Cardiac septum (tissue), 1 donor: Measurements from ENCODE around the gene NOP10. TPM values are rescaled to one million over a fixed set of nuclear protein-coding genes. Genes with fewer than 3 reads are reported as not detected.
"Not testable (repeated sequence)": the region's sequence is repeated elsewhere in the genome, so short reads cannot be mapped to it uniquely, and the experiment has no call there.

ENCODE experiments used
- DNase-seq: peaks from one replicate; pipeline ENCODE4 v3.0.0-alpha.2; 2020; ENCODE audit warnings: low spot score
- intact Hi-C: fragments of 100-400 bp; cut with DNase I; formaldehyde crosslinking; loops from one replicate; pipeline ENCODE4 v1.14.0; 2022
- total RNA-seq: library from RNA; stranded (reverse); fragmentation: NEBNext Ultra II Directional; extraction: Animal tissue kit (Norgen Biotek cat#: 25700); gene quantifications from one replicate; pipeline ENCODE4 v1.2.1, GENCODE V29; 2021
- donor health status: DM: no; HTN: no; CAD: no.

NOP10 gene
- total RNA-seq, 1 donor from 2014 or later = 96.9 TPM

DNA sequence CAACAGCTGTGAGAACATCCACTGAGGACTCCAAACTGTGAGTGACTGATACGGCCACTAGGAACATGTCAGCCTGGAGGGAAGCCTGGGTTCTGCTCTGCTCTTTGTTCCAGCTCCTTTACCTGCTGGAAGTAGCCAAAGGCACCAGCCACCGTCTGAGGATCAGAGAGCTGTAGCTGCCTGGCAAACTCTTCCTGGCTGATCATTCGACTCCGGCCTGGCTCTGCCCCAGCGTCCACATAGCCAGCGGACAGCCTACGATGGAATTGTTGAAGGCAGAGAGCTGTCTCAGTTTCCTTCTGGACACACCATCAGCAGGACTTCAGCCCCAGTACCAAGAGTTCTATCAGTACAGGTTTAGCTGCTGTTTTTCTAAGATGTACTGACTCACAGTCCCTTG lies 18.3 kb upstream of the NOP10 start:
- intact Hi-C loops = no loop called here
- no peak for DNase-seq

DNA sequence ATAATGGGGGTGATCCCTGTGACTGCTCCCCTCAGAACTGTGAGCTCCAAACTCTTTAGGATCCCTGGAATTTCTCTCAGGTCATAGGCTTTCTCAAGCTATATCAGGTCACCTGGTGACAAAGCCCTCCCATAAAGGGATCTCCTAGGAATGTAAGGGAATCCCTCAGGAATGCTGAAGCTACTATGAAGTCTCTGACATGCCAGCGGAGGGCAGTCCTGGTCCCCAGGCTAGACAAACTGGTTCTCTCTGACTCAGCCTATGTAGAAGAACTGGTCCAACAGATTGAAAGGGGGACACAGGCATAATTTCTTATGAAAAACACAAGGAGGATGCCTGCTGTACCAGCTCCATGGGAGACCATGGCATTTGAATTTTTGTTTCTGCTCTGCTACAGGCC lies 17.4 kb upstream of the NOP10 start:
- intact Hi-C loops = no loop called here
- no peak for DNase-seq

GRCh38 chr15:34359416-34359815 lies 16.5 kb upstream of the NOP10 start:
- no peak for DNase-seq
- intact Hi-C loops = no loop called here

DNA sequence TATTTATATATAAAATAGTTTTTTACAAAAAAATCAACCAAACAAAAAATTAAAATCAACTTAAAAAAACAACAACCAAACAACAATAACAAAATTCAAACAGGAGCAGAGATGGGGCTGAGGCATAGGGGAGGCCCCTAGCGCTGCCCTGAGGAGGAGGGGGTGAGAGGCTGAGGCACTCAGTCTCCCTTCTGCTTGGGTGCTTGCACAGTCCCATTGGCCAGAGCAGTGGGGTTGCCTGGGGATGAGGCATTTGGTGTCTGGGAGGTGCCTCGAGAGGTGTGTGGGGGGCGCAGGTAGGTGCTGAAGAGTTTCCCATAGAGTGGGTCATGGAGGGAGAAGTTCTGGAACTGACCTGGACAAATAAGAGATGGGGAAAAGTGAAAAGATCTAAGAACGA lies 16.0 kb upstream of the NOP10 start:
- intact Hi-C loops = no loop called here
- no peak for DNase-seq

DNA sequence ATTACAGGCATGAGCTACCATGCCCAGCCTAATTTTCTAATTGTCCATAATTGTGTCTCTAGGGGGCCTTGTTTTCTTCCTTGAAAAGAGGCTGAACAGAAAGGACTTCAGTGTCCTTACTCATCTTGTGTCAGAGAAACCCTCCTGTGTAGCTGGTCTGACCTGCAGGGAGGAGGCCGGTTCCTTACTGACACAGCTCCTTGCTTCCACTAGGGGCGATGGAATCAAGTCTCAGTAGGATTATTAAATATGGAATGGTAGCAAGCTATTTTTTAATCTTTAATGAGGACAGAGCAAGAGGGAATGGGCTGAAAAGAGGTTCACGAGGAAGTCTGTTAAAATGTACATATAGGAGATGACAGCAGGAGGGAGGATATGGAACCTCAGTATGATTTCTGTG lies 15.4 kb upstream of the NOP10 start:
- intact Hi-C loops = no loop called here

DNA sequence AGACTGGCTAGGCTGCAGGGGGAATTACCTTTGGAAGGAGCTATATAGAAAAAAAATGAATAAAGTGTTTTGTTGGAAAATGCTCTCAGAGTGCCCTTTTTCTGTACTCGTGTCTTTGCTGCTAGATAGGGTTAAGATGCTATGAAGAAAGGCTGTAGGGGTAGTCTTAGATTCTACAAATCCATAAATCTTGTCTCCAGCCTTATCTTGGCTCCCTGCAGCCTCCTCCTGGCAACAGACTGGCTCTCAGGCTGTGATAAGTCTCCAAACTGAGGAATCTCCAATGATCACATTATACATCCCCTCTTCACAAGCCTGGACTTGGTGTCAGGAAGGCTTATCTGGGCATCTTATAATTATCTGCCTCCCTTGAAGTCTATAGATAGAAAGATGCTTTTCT lies 14.7 kb upstream of the NOP10 start:
- intact Hi-C loops = no loop called here
- no peak for DNase-seq

More for the DNA sequence above, 15.4 kb upstream of the NOP10 start:
- DNase-seq = no peak

GRCh38 chr15:34355241-34355640 lies 12.3 kb upstream of the NOP10 start:
- no peak for DNase-seq
- intact Hi-C loops = no loop called here

- DNase-seq = no peak
- intact Hi-C loops = no loop called here
These were observed 11.3 kb upstream of the NOP10 start for GRCh38 chr15:34354286-34354685.

DNA sequence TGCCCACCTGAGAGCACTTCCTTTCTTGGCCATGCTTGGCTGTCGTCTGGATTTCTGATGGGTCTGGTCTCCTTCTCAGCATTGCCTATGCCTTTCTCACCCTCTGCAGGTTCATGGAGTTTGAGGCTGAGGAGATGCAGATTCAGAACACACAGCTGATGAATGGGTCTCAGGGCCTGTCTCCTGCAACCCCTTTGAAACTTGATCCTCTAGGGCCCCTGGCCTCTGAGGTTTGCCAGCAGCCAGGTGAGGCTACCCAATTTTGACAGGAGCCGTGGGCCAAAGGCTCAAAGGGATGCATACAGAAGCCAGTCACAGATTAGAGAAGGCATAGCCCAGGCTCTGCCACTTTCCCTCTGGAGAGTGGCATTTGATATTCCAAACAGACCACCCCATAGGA lies 10.7 kb upstream of the NOP10 start:
- no peak for DNase-seq
- intact Hi-C loops = no loop called here

- intact Hi-C loops, DNase-seq: not testable (repeated sequence)
These were observed 10.1 kb upstream of the NOP10 start for GRCh38 chr15:34352996-34353395.

- no peak for DNase-seq
- intact Hi-C loops = no loop called here
These were observed 6.8 kb upstream of the NOP10 start for GRCh38 chr15:34349769-34350168.

GRCh38 chr15:34348735-34349300 lies 5.9 kb upstream of the NOP10 start:
- intact Hi-C loops = no loop called here
- DNase-seq = no peak

DNA sequence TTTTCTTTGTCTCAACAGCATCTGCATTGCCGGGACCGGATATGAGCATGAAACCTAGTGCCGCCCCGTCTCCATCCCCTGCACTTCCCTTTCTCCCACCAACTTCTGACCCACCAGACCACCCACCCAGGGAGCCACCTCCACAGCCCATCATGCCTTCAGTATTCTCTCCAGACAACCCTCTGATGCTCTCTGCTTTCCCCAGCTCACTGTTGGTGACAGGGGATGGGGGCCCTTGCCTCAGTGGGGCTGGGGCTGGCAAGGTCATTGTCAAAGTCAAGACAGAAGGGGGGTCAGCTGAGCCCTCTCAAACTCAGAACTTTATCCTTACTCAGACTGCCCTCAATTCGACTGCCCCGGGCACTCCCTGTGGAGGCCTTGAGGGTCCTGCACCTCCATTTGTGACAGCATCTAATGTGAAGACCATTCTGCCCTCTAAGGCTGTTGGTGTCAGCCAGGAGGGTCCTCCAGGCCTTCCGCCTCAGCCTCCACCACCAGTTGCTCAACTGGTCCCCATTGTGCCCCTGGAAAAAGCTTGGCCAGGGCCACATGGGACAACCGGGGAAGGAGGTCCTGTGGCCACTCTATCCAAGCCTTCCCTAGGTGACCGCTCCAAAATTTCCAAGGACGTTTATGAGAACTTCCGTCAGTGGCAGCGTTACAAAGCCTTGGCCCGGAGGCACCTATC lies 5.2 kb upstream of the NOP10 start:
- intact Hi-C loops = no loop called here
- no peak for DNase-seq

- DNase-seq, intact Hi-C loops: not testable (repeated sequence)
These were observed 661 bp downstream of the NOP10 start for GRCh38 chr15:34342213-34342736.

DNA sequence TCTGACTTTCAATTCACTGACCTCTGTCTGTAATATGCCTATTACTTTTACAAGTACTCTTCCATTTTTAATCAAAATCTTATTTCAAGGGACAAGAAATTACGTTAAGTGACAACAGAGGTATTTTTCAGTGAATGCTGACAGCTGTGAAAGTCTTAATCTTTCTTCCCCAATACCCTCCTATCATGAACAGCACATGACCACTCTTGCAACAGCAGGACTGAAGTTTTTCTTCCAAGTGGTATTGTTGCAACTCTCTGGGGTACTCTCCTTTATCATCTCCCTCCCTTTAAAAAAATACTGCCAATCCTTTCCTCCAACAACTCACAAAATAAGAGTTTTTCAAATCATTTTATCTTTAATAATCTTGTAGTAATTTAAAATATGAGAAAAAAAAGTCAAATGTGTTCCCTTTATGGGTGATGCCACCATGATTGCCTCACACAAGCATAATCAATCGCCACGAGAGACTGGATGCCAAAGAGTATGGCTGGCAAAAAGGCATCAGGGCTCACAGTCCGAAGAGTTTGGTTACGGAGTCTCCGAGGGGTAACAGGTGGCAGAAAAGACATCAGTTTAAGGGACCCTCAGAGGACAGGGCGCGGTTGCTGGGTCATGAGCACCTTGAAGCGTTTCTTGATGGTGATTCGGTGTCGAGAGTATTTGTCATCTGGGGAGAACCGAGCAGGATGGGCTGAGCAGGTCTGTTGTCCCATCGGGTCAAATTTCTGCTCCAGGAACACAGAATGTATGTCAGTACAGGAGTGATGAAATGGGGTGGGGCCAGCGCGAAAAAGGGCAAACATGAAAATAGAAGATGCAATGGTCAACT lies 1.3 kb downstream of the NOP10 start:
- intact Hi-C loops = no loop called here
- DNase-seq = no peak

GRCh38 chr15:34339946-34340345 lies 3.0 kb downstream of the NOP10 start:
- intact Hi-C loops = loop anchor here (2.0 to 10.0 kb wide), 2 partner anchors 21 to 115 kb away; partner anchors contain the start of gene EMC4
- DNase-seq = no peak

GRCh38 chr15:34338347-34338746 lies 4.6 kb downstream of the NOP10 start:
- intact Hi-C loops = loop anchor here (2.0 to 10.0 kb wide), 2 partner anchors 20 to 114 kb away; partner anchors contain the start of gene EMC4
- no peak for DNase-seq

- intact Hi-C loops = loop anchor here (2.0 to 10.0 kb wide), 2 partner anchors 19 to 113 kb away; partner anchors contain the start of gene EMC4
- DNase-seq = peak; percentile 96
These were observed 5.2 kb downstream of the NOP10 start, which contains the start of gene SLC12A6 for GRCh38 chr15:34337557-34338306. Gene SLC12A6 (minus strand): TSS chr15:34337781. CDS start chr15:34336680, 1,101 bp downstream.

- intact Hi-C loops = loop anchor here (10.0 kb wide), 1 partner anchor 112 kb away; the partner anchor contains the start of gene EMC4
- no peak for DNase-seq
These were observed 5.9 kb downstream of the NOP10 start for GRCh38 chr15:34336991-34337556.
